ENCODE results near the gene SAMD4B. TPM values are rescaled to one million over a fixed set of nuclear protein-coding genes. Genes with fewer than 3 reads are reported as not detected.

Gene SAMD4B, protein sequence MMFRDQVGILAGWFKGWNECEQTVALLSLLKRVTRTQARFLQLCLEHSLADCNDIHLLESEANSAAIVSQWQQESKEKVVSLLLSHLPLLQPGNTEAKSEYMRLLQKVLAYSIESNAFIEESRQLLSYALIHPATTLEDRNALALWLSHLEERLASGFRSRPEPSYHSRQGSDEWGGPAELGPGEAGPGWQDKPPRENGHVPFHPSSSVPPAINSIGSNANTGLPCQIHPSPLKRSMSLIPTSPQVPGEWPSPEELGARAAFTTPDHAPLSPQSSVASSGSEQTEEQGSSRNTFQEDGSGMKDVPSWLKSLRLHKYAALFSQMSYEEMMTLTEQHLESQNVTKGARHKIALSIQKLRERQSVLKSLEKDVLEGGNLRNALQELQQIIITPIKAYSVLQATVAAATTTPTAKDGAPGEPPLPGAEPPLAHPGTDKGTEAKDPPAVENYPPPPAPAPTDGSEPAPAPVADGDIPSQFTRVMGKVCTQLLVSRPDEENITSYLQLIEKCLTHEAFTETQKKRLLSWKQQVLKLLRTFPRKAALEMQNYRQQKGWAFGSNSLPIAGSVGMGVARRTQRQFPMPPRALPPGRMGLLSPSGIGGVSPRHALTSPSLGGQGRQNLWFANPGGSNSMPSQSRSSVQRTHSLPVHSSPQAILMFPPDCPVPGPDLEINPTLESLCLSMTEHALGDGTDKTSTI
- polyA plus RNA-seq (ENCODE audit: insufficient read length in 10 of 10) = 10 to 100 TPM; 62.5 to 92.8 (median 68.9) TPM
- long read RNA-seq, donor 1, transcript SAMD4B-204 (1 exons, 578 nt) = major isoform, 7 of 20 reads
- long read RNA-seq, donor 1, partial matches to known transcripts = 11 of 20 reads
- long read RNA-seq, donor 1, other reads (novel, unspliced or antisense) = 0 of 20 reads
- long read RNA-seq, donor 2, transcript SAMD4B-204 (1 exons, 578 nt) = major isoform, 8 of 27 reads
- long read RNA-seq, donor 2, partial matches to known transcripts = 16 of 27 reads
- long read RNA-seq, donor 2, other reads (novel, unspliced or antisense) = 0 of 27 reads
- long read RNA-seq, donor 3, partial matches to known transcripts = 0 of 1 reads
- long read RNA-seq, donor 3, other reads (novel, unspliced or antisense) = 0 of 1 reads
- long read RNA-seq, donor 4, transcript SAMD4B-204 (1 exons, 578 nt) = major isoform, 7 of 9 reads
- long read RNA-seq, donor 4, partial matches to known transcripts = 0 of 9 reads
- long read RNA-seq, donor 4, other reads (novel, unspliced or antisense) = 0 of 9 reads
- long read RNA-seq, donor 5, transcript SAMD4B-204 (1 exons, 578 nt) = major isoform, 21 of 47 reads
- long read RNA-seq, donor 5, partial matches to known transcripts = 20 of 47 reads
- long read RNA-seq, donor 5, other reads (novel, unspliced or antisense) = 0 of 47 reads
- long read RNA-seq, donor 6, transcript SAMD4B-204 (1 exons, 578 nt) = major isoform, 10 of 82 reads
- long read RNA-seq, donor 6, partial matches to known transcripts = 64 of 82 reads
- long read RNA-seq, donor 6, other reads (novel, unspliced or antisense) = 7 of 82 reads
- long read RNA-seq, donor 7, transcript SAMD4B-204 (1 exons, 578 nt) = major isoform, 9 of 4,901 reads
- long read RNA-seq, donor 7, transcript SAMD4B-211 (1 exons, 2,690 nt) = minor isoform, 8 of 4,901 reads
- long read RNA-seq, donor 7, partial matches to known transcripts = 4,554 of 4,901 reads
- long read RNA-seq, donor 7, other reads (novel, unspliced or antisense) = 328 of 4,901 reads
- long read RNA-seq, donor 8, transcript SAMD4B-204 (1 exons, 578 nt) = major isoform, 15 of 16 reads
- long read RNA-seq, donor 8, partial matches to known transcripts = 0 of 16 reads
- long read RNA-seq, donor 8, other reads (novel, unspliced or antisense) = 0 of 16 reads
- long read RNA-seq, donor 9, partial matches to known transcripts = 0 of 4 reads
- long read RNA-seq, donor 9, other reads (novel, unspliced or antisense) = 0 of 4 reads

DNA sequence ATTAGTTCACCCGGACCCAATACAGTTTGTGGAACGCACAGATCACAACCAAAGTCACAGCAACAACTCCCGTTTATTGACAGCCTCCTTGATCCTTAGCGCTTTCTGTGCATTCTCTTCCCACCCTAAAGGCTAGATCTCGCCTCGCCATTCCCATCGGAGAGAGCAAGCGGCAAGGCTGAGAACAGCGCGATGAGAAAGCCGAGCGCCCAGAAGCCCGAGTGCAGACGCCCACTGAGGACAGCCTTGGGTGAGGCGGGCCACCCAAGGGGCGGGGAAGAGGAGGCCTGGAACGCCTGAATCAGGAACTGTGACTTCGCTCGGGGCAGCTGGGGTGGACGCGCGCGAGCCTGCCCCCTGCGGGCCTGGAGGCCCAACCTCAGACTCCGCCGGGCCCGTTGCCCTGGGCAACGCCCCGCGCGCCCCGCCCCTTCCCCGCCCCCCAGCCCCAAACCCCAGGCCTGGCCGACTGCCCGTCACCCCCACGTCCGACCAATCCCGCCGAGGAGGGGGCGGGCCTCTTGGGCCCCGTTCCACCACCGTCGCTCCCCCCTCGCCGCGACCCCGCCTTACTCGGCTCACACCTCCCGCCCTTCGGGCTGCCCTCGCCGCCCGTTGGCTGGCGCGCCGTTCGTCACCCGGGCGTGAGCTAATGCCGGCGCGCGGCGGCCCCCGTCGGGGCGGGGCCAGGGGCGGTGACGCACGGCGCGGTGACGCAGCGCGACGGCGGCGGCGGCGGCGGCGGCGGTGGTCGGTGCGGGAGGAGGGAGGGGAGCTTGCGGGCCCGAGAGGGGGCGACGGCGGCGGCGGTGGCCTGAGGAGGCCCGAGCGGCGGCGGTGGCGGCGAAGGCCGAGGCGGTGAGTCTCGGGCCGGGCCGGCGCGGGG lies at the start of gene SAMD4B:
TSS of gene SAMD4B (plus strand) at position 703 of the 886 bp plus-strand sequence. CDS start 14,473 bp downstream, outside the sequence.
- DNase-seq = peak; percentile 98 to 99 (median 99)

DNA sequence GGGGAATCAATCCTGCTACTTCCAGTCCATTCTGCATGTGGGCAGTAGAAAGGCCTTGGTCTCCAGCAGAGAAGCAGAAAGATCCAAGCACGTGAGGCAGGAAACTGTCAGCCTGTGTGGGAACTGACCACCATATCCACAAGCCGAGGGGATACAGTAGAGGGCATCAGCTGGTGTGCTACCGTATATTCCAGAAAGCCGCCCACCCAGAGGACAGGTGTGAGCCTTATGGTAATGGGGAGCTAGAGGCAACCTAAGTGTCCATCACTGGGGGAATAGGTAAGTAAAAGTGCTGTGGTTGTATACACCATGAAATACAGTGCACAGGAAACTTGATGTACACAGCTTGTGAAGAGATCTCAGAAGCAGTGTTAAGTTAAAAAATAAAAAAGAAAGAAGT lies 48.8 kb upstream of the SAMD4B start:
- DNase-seq = no peak

DNA sequence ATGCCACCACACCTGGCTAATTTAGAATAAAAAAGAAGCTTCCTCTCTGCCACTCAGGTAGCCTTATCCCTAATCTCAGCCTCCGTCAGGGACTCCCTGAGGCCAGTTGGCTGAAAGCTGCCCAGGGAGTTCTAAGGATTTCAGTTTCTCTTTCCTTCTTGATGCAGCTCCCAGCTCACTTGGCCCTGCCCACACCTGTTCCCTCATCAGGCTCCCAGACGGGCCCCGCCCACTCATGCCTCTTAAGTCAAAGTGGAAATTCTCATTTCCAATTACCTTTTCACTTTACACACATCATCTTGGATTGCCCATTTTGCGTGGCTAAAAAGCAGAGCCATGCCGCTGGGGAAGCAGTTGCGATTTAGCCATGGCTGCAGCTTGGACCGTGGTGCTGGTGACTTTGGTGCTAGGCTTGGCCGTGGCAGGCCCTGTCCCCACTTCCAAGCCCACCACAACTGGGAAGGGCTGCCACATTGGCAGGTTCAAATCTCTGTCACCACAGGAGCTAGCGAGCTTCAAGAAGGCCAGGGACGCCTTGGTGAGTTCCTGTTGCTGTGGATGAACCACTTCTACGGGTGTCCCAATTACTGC lies 46.1 kb upstream of the SAMD4B start, which contains the start of gene IFNL1:
TSS of gene IFNL1 (plus strand) at position 353 of the 591 bp plus-strand sequence. CDS start at position 368, 15 bp downstream.
- no peak for DNase-seq

DNA sequence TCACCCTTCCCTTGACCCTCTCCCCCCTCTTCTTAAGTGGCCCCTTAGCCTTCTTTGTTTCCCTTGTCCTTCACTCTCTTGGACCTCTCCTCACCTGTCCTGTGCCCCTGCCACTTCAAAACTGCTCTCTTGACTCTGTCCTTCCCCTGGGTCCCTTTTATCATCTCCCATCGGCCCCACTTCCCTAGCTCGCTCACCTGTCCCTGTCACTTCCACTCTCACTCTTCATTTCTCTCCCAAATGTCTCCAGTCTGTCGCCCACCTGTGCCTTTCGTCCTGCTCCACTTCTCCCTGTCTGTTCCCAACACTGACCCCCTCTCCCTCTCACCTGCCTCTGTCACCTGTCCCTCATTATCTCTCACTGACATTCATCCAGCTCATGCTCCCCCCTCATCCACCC lies 45.3 kb upstream of the SAMD4B start:
- DNase-seq = no peak

DNA sequence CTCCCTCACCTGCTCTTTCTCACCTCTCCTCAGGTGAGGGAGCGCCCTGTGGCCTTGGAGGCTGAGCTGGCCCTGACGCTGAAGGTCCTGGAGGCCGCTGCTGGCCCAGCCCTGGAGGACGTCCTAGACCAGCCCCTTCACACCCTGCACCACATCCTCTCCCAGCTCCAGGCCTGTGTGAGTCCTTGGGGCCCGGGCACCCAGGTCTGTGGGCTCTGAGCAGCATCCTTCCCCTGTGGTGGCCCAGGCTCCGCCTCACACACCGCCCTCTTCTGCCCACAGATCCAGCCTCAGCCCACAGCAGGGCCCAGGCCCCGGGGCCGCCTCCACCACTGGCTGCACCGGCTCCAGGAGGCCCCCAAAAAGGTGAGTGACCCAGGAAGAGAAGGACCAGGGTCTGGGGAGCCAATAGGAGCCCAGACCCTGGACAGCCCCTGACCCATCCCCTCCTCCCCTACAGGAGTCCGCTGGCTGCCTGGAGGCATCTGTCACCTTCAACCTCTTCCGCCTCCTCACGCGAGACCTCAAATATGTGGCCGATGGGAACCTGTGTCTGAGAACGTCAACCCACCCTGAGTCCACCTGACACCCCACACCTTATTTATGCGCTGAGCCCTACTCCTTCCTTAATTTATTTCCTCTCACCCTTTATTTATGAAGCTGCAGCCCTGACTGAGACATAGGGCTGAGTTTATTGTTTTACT lies 44.1 kb upstream of the SAMD4B start:
- DNase-seq = no peak

DNA sequence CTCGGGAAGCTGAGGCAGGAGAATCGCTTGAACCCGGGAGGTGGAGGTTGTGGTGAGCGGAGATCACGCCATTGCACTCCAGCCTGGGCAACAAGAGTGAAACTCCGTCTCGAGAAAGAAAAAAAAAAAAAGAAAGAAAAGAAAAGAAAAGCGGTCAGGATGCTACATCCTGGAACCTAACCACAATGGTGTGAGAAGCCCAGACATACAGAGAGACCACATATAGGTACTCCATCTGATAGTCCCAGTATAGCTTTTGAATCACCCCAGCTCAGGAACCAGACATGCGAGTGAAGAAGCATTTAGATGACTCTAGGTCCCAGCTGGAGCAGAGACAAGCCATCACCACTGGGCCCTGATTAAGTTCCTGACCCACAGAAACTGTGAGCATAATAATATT lies 42.8 kb upstream of the SAMD4B start:
- no peak for DNase-seq

DNA sequence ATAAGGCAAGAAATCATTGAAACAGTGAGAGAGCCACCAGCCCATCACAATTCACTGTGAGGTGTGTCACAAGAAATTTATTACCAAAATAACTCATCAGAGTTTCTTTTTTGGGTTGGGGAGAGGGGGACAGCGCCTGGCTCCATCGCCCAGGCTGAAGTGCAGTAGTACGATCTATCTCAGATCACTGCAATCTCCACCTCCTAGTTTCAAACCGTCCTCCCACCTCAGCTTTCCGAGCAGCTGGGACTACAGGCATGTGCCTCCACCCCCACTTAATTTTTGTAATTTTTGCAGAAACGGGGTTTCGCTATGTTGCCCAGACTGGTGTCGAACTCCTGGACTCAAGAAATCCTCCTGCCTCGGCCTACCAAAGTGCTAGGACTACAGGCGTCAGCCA lies 42.4 kb upstream of the SAMD4B start:
- no peak for DNase-seq

DNA sequence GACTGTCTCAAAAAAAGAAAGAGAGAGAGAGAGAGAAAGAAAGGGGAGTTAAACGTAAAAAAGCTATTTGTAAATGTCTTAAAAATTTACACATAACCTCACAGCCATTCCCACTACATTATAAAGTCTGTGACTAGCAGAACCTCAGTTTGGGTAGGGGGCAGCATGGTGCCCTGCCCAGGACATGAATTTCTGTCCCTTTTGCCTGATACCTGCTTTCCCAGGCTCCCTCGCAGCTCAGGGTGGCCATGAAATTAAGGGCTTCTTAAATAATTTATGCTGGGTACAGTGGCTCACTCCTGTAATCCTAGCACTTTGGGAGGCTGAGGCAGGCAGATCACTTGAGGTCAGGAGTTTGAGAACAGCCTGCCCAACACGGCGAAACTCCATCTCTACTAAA lies 41.2 kb upstream of the SAMD4B start:
- no peak for DNase-seq

DNA sequence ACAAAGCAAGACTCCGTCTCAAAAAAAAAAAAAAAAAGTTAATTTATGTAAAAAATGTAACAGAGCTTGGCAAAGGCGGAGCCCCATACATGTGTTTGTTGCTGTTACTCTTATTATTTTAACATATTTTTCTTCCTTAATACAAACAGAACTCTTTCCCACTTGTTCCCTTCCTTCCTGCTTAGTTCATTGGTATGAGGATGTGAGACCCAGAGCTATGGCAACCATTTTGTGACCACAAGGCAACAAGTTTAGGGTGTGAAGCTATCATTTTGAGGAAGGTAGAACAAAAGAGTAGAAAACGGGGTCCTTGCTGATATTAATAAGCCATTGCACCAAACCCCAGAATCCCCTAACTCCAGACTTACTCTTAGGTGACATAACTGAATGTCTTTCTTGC lies 40.7 kb upstream of the SAMD4B start:
- no peak for DNase-seq

DNA sequence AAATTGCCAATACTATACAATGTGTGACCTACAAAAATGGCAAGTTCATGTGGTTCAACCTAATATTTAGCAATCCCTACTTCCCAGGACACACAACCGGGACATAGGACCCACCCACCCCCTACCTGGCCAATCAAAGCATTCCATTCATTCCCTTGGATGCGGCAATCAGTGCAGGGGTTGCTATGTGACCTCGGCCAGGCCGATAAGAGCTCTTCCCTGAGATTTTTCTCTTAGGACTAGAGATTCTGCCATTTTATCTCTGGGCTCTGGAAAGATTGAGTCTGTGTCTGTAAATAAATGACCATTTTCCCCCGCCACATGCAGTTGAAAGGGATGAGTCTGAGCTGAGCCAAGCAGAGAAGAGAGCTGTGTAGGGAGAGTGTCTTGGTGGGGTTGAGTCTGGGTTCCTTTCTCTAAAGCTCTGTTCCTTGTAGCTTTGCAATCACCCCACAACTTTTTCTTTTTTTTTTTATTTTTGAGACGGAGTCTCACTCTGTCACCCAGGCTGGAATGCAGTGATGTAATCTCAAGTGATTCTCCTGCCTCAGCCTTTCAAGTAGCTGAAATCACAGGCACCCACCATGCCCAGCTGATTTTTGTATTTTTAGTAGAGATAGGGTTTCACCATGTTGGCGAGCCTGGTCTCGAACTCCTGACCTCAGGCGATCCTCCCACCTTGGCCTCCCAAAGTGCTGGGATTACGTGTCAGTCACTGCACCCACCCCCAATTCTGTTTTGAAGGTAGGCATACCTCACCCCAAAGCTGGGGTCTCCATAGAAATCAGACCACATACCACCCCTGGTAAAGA lies 38.6 kb upstream of the SAMD4B start:
- no peak for DNase-seq

DNA sequence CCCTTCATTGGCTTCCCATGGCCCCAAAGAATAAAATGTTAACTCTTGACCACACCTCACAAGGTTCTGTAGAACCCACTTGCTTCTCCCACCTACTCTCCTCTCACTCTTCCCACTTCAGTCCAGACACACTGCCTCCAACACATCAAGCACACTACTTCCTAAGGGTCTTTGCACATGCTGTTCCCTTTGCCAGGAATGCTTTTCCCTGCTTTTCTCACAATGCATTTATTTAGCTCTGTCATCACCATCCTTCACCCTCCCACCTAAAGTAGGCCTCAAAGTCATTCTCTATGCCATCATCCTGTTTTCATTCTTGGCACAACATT lies 38.1 kb upstream of the SAMD4B start:
- no peak for DNase-seq

DNA sequence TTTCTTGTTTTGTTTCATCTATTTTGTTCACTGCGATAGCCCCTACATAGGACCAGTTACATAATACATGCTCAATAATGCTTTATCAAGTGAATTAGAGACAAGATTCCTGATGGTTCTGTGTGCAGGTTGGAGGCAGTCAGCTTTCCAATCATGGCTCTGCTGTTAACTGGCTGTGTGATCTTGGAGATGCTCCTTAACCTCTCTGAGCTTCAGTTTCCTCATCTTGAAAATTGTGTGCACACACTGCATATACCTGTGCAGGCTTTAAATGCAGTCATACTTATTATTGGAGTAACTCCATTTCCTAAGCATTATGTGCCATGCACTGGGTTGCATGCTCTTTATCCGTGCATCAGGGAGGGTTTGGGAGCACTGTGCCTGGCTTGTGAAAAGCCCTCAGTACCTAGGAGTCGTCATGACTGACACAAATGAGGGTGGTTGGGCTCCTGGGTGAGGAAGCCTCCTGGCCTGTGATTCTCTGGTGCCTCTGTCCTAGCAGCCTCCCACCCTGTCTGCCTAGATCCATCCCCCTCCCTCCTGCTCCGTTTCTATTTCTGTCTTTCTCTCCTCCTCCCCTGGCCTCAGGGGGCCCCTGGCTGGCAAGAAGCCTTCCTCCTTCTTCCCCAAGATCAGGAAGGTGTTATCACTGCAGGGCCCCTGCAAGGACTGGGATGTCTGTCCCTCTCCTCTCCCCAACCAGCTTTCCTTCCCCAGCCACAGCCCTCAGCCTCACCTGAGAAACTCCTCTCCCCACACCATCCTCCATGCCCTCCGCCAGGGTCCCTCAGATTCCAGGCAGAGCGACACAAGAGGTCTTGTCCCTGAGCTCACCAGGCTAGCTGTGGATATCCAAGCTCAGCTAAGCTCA lies 37.3 kb upstream of the SAMD4B start:
- DNase-seq = no peak

DNA sequence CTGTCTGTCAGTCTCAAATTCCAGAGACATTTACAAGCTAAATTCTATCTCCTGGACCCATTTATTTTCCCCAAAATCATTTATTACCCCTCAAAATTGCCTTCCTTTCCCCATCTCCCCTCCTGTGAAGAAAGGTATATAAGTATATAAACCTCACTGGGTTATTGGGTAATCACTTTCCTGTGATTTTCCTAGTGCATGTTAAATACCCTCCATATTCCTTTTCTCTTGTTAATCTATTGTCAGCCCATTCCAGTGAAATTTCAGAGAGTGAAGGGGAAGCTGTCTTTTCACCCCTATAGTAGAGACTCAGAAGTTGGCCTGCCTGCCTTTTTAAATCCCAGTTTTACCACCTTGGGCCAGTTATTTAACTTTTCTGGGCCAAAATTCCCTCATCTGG lies 36.1 kb upstream of the SAMD4B start:
- DNase-seq = no peak

DNA sequence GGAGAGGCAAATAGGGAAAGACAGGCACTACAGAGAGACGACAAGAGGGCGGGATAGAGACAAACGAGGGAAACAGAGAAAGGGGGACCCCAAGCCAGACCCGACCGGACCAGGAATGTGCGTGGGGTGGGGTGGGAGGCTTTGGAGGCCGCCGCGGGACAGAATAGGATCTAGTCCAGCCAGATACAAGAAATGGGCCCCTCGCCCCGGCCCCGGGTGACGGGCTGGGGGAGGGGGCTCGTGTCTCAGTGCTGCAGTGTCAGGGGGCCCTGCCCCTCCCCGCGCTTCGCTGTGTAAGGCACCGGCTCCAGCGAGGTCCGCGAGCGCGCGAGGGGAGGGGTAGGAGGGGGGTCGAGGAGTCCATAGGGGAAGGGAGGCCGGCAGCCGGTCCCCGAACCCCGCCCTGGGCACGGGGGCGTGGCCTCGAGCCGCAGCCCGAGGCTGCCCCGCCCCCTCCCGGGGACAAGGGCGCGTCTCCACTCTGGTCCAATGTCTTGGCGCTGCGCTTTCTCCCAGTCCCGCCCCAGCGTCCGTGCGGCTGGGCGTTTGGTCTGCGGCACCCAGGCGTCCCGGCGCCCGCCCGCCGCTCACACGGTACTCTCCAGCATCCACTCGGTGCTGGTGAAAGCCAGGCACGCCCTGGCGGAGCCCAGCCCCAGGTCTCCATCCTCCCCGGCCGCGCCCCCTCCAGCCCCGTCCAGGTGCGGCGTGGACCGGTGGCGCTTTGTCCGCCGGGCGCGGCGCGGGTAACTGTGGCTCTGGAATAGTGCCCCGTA lies 35.0 kb upstream of the SAMD4B start:
- DNase-seq = peak in 2 of 3 donors; percentile 40 to 56

DNA sequence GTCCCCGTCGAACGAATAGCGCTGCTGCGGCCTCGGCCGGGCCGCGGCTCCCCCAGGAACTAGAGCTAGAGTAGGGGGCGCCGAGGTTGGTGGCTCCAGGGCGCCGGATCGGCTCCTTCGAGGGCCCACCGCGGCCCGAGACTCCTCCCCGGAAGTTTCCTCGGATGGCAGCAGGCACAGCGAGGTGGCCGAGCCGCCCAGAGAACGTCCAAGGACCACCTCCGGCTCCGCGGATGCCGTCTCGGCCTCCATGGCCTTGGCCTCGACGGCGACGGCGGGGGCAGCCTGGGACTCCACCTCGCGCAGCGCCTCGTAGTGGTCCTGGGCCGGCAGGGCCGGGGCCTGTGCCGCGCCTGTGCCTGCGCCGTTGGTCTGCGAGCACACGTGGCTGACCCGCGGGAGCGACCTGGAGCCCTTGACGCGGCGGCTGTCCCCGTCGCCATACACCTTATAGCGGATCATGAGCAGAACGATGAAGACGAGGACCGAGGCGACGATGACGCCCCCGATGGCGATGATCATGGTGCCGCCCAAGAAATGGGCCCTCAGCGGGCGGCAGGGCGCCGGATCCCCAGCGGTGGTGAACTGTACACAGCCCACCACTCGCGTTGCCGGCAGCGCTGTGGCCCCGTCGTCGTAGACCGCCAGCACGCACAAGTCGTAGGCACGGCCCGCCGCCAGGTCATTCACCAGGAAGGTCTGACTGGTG lies 34.2 kb upstream of the SAMD4B start:
- no peak for DNase-seq
